Measurements from ENCODE around the gene RNF41.
"Not testable (repeated sequence)": the region's sequence is repeated elsewhere in the genome, so short reads cannot be mapped to it uniquely, and the experiment has no call there.

The RNF41 gene

GRCh38 chr12:56208006-56208405 is 13.7 kb downstream of the RNF41 start:
- DNase-seq (ENCODE audit: low spot score): no peak

- DNase-seq (ENCODE audit: low spot score): peak; percentile 31
Measured at GRCh38 chr12:56206452-56207166, 15.1 kb downstream of the RNF41 start.

GRCh38 chr12:56205445-56205844 is 16.3 kb downstream of the RNF41 start:
- DNase-seq (ENCODE audit: low spot score): no peak

GRCh38 chr12:56204275-56204674 is 17.4 kb downstream of the RNF41 start:
- DNase-seq (ENCODE audit: low spot score): no peak

GRCh38 chr12:56202838-56203237 is 18.9 kb downstream of the RNF41 start:
- no peak for DNase-seq (ENCODE audit: low spot score)

GRCh38 chr12:56202366-56202765 is 19.4 kb downstream of the RNF41 start:
- DNase-seq (ENCODE audit: low spot score): no peak

- no peak for DNase-seq (ENCODE audit: low spot score)
Measured at GRCh38 chr12:56198836-56199235, 22.9 kb downstream of the RNF41 start.

GRCh38 chr12:56197921-56198635 is 23.6 kb downstream of the RNF41 start:
- no peak for DNase-seq (ENCODE audit: low spot score)

GRCh38 chr12:56196818-56197550 is 24.7 kb downstream of the RNF41 start:
- DNase-seq (ENCODE audit: low spot score): not testable (repeated sequence)

GRCh38 chr12:56193025-56193578 is 28.6 kb downstream of the RNF41 start:
- DNase-seq (ENCODE audit: low spot score): peak; percentile 84

- DNase-seq (ENCODE audit: low spot score): no peak
Measured at GRCh38 chr12:56192582-56192981, 29.1 kb downstream of the RNF41 start.

GRCh38 chr12:56190695-56191155 is 31.0 kb downstream of the RNF41 start:
- DNase-seq (ENCODE audit: low spot score): no peak

GRCh38 chr12:56189918-56190694 is 31.6 kb downstream of the RNF41 start:
- peak; percentile 77 for DNase-seq (ENCODE audit: low spot score)

- peak; percentile 83 for DNase-seq (ENCODE audit: low spot score)
Measured at GRCh38 chr12:56189099-56189917, 32.4 kb downstream of the RNF41 start, which contains the start of gene SMARCC2. SMARCC2 (minus strand) TSS chr12:56189483; CDS start chr12:56189461, 22 bp downstream.

GRCh38 chr12:56188778-56189098 is 33.0 kb downstream of the RNF41 start:
- DNase-seq (ENCODE audit: low spot score): no peak

GRCh38 chr12:56188131-56188777 is 33.5 kb downstream of the RNF41 start:
- DNase-seq (ENCODE audit: low spot score): no peak

GRCh38 chr12:56186957-56187356 is 34.8 kb downstream of the RNF41 start:
- no peak for DNase-seq (ENCODE audit: low spot score)

- DNase-seq (ENCODE audit: low spot score): no peak
Measured at GRCh38 chr12:56178347-56178746, 43.4 kb downstream of the RNF41 start.

GRCh38 chr12:56172839-56173238 is 48.9 kb downstream of the RNF41 start:
- no peak for DNase-seq (ENCODE audit: low spot score)

- DNase-seq (ENCODE audit: low spot score): no peak
Measured at GRCh38 chr12:56169229-56169759, 52.4 kb downstream of the RNF41 start.

Measured in CD4-positive, alpha-beta T cell treated with Interleukin-15 for 4 hours (primary cell).